GM21528 (cell line): Measurements from ENCODE around the gene ERCC6L2.

Experiments used
- ATAC-seq: cut with Tn5 transposase; IDR thresholded peaks from one replicate; pipeline ENCODE4 v1.9.1; 2021; ENCODE audit warnings: mild to moderate bottlenecking, moderate library complexity; ENCODE audit not compliant: unreplicated experiment, low FRiP score

The ERCC6L2 gene

DNA sequence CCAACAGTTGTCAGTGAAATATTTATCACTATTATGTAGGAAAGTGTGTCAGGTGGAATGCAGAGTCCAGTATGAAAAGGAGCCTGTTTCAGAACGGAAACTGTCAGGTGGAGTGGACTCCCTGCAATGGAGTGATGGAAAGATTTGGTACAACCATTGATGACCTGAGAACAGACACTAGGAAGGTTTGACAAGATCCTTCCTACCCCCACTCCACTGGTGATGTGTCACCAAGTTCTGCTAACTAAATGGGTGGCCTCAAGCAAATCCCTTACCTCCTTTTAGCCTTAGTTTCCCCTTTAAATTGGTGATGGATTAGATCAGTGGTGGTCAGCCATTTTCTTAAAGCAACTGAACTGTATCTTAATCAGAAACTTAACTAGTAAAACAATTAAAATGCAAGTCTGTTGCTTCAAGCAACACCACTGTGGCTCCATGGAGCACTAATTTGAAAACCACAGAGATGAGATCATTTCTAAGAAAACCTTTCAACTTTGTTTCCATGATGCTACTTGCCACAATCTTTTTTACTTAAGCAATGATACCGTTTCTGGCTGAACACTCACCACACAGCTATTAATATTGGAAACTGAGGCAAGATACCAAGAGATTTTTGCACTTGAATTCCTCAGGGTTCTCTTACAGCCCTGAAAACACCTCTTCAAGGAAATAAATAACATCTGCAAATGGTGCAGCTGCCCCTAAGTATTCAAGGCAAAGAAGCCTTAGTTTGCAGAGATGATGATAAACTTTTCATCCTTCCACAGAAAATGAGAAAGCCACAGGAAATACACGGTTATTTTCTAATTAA lies 140.6 kb downstream of the ERCC6L2 start:
- no peak for ATAC-seq
